Measurements from ENCODE around the gene APBB2. TPM values are rescaled to one million over a fixed set of nuclear protein-coding genes. Genes with fewer than 3 reads are reported as not detected.

Gene APBB2
- total and polyA plus RNA-seq, 5 experiments from 2014 or later = 0.44 to 1.9 TPM; not detected in 3

- ATAC-seq (no peak), DNase-seq (no peak)
- peak overlapping the region in 2 of 10 donors; percentile 35 to 84 for H3K27ac Mint-ChIP-seq
- no peaks in the 10 kb centered on the region for H3K36me3 Mint-ChIP-seq
- H3K4me1 Mint-ChIP-seq = peaks cover 4 to 6% (median 4%) of the 10 kb centered on the region in 4 donors
- H3K27me3 Mint-ChIP-seq = peaks cover 3 to 12% (median 11%) of the 10 kb centered on the region in 5 donors
- POLR2A ChIA-PET = interaction anchor here (0.6 kb wide), 1 partner anchor 1570 kb away, joined by 3 read pairs; no protein-coding TSS in a partner anchor
- no peak overlapping the region for H3K4me3 Mint-ChIP-seq
- no peaks in the 10 kb centered on the region for H3K9me3 Mint-ChIP-seq
These were observed 339.4 kb downstream of the APBB2 start for GRCh38 chr4:40874901-40875300.

DNA sequence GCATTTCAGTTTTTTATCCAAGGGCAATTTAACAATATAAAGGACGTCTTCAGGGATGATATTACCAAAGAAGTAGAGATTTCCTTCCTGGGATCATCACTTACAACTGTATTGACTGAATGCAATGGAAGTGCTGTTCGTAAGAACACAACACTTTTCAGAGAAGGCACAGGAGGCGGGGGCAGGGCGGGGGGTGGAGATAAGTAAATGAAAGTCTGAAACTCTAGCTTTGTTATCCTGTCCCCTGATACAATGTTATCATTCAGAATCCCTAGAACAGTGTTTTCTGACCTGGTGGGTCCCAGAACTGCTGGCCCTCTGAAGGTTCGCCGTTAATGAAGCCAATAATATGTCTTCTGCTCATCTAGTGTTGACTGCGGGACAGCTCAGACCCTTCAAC is 340.0 kb downstream of the APBB2 start:
- ATAC-seq = no peak
- Mint-ChIP-seq H3K27ac (peak overlapping the region in 2 of 10 donors; percentile 19 to 35), H3K4me1 (peaks cover 4 to 6% (median 4%) of the 10 kb centered on the region in 4 donors), H3K36me3 (no peaks in the 10 kb centered on the region), H3K27me3 (peaks cover 3 to 12% (median 11%) of the 10 kb centered on the region in 5 donors), H3K4me3 (no peak overlapping the region), H3K9me3 (no peaks in the 10 kb centered on the region)
- POLR2A ChIA-PET = no interaction called here
- no peak for DNase-seq

GRCh38 chr4:40871695-40872250 is 342.6 kb downstream of the APBB2 start:
- DNase-seq = no peak
- no peaks in the 10 kb centered on the region for H3K36me3 Mint-ChIP-seq

GRCh38 chr4:40870150-40870549 is 344.2 kb downstream of the APBB2 start:
- H3K9me3 Mint-ChIP-seq = peaks cover 0 to 1% (median 0%) of the 10 kb centered on the region in 9 donors
- no peak for ATAC-seq
- no peak overlapping the region for H3K27ac Mint-ChIP-seq
- peaks cover 0 to 4% (median 3%) of the 10 kb centered on the region in 5 donors for H3K27me3 Mint-ChIP-seq
- POLR2A ChIA-PET = no interaction called here
- peaks cover 0 to 2% (median 0%) of the 10 kb centered on the region in 4 donors for H3K4me1 Mint-ChIP-seq
- DNase-seq = no peak
- no peaks in the 10 kb centered on the region for H3K36me3 Mint-ChIP-seq
- H3K4me3 Mint-ChIP-seq = no peak overlapping the region

More at GRCh38 chr4:40871695-40872250, 342.6 kb downstream of the APBB2 start:
- Mint-ChIP-seq H3K27ac (no peak overlapping the region), H3K9me3 (no peaks in the 10 kb centered on the region), H3K27me3 (peaks cover 0 to 4% (median 1%) of the 10 kb centered on the region in 5 donors), H3K4me3 (no peak overlapping the region), H3K4me1 (peaks cover 4 to 6% (median 4%) of the 10 kb centered on the region in 4 donors)
- no peak for ATAC-seq
- POLR2A ChIA-PET = no interaction called here

DNA sequence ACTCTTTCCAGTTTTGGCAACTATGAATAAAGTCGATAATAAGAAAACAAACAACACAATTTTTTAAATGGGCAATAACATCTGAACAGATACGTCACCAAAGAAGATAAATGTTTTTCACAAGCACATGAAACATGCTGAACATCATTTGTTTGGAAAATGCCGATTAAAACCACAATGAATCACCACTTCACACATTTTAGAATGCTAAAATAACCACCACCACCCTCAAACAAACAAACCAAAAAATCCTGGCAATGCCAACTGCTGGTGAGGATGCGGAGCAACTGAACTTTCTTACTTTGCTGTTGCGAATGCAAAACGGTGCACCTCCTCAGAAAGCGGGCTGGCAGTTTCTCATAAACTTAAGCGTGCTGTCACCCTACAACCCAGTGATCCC is 348.6 kb downstream of the APBB2 start:
- H3K4me1 Mint-ChIP-seq = no peaks in the 10 kb centered on the region
- H3K9me3 Mint-ChIP-seq = peaks cover 0 to 1% (median 0%) of the 10 kb centered on the region in 9 donors
- no peaks in the 10 kb centered on the region for H3K36me3 Mint-ChIP-seq
- H3K4me3 Mint-ChIP-seq = no peak overlapping the region
- DNase-seq = no peak
- no peak overlapping the region for H3K27ac Mint-ChIP-seq
- POLR2A ChIA-PET = no interaction called here
- no peak for ATAC-seq
- H3K27me3 Mint-ChIP-seq = peaks cover 2 to 6% (median 5%) of the 10 kb centered on the region in 5 donors

DNA sequence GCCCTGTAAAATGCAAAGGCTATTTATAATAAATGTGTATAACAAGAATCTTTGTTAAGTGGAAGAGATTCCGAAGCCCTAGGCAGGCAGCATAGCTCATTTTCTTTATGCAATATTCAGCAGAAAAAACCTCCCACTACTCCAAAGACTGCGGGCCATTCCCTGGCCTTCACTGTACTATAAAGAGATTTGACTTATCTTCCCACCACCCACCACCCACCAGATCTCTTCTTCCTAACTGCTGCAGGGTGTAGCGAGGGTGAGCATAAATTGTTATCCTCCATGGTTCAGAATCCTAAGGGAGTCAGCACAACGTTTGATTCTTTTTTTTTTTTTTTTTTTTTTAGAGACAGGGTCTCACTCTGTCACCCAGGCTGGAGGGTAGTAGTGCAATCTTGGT is 349.8 kb downstream of the APBB2 start:
- DNase-seq (no peak), ATAC-seq (no peak)
- Mint-ChIP-seq H3K27ac (no peak overlapping the region), H3K36me3 (no peaks in the 10 kb centered on the region), H3K27me3 (peaks cover 3 to 17% (median 6%) of the 10 kb centered on the region in 5 donors), H3K4me1 (no peaks in the 10 kb centered on the region), H3K9me3 (peaks cover 0 to 1% (median 0%) of the 10 kb centered on the region in 9 donors), H3K4me3 (no peak overlapping the region)
- POLR2A ChIA-PET = interaction anchor here (0.7 kb wide), 1 partner anchor 19 kb away, joined by 5 read pairs; no protein-coding TSS in a partner anchor

GRCh38 chr4:40858962-40859361 is 355.4 kb downstream of the APBB2 start:
- Mint-ChIP-seq H3K4me3 (no peak overlapping the region), H3K4me1 (peaks cover 12 to 24% (median 16%) of the 10 kb centered on the region in 4 donors), H3K36me3 (peaks cover 0 to under 1% (median 0%) of the 10 kb centered on the region in 3 donors), H3K27me3 (peaks cover 23 to 73% (median 36%) of the 10 kb centered on the region in 5 donors), H3K9me3 (no peaks in the 10 kb centered on the region), H3K27ac (no peak overlapping the region)
- POLR2A ChIA-PET = no interaction called here
- ATAC-seq = no peak
- no peak for DNase-seq

DNA sequence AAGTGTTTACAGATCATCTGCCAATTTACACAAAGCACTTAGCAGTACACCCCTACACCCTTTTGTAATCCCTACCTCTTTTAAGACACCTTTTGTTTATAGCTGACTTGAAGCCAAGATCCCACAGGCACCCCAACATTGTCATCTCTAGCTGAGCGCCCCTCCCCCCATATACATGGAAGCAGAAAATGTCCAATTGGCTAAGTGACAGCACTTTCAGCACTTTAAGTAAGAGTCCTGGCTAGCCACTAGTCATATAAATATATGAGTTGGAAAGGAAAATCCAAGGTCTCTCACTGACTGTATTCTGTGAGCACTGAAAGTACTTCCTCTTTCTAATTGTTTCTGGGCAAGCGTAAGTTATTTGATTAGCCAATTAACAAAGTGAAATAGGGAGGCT is 356.4 kb downstream of the APBB2 start:
- peaks cover 0 to 2% (median 0%) of the 10 kb centered on the region in 9 donors for H3K9me3 Mint-ChIP-seq
- H3K27me3 Mint-ChIP-seq = peaks cover 29 to 83% (median 46%) of the 10 kb centered on the region in 5 donors

DNA sequence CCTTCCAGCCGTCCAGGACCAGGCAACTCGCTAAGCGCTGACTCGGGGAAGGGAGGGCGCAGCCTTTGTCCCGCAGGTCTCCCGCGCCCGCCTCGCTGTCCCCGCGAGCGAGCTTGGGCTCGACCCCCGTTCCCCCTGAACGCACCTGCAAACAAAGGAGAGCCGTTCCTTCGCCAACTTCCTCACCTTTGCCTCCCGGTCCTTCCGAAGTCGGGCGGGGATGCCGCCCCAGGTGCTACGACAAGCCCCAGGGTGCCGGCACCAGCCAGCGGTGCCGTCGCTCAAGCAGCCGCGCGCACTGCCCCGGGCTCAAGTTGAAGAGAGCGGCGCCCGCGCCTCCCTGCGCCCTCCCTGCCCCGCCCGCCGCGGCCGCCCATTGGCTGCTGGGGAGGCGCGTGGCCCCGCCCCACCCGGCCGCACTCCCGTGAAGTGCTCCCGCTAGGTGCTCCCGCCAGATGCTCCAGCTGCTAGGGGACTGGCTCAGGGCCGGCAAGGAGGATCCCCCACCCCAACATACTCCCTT is 357.4 kb downstream of the APBB2 start:
- Mint-ChIP-seq H3K27me3 (peaks cover 30 to 87% (median 48%) of the 10 kb centered on the region in 5 donors), H3K4me1 (peaks cover 12 to 24% (median 16%) of the 10 kb centered on the region in 4 donors), H3K9me3 (peaks cover 0 to 4% (median 0%) of the 10 kb centered on the region in 9 donors), H3K27ac (no peak overlapping the region), H3K4me3 (peak overlapping the region; percentile 61 to 87 (median 80)), H3K36me3 (peaks cover 0 to 8% (median 0%) of the 10 kb centered on the region in 3 donors)
- POLR2A ChIA-PET = no interaction called here
- DNase-seq (peak in 8 of 10 donors; percentile 3 to 44 (median 28)), ATAC-seq (peak; percentile 90 to 92)

More for the DNA sequence above, 356.4 kb downstream of the APBB2 start:
- H3K4me3 Mint-ChIP-seq = peak overlapping the region in 5 of 10 donors; percentile 19 to 63 (median 26)
- H3K4me1 Mint-ChIP-seq = peaks cover 12 to 24% (median 16%) of the 10 kb centered on the region in 4 donors
- ATAC-seq (no peak), DNase-seq (no peak)
- H3K36me3 Mint-ChIP-seq = peaks cover 0 to 7% (median 0%) of the 10 kb centered on the region in 3 donors
- POLR2A ChIA-PET = no interaction called here
- H3K27ac Mint-ChIP-seq = no peak overlapping the region

GRCh38 chr4:40856277-40856839 is 358.0 kb downstream of the APBB2 start:
- H3K36me3 Mint-ChIP-seq = peaks cover 0 to 8% (median 0%) of the 10 kb centered on the region in 3 donors
- POLR2A ChIA-PET = no interaction called here
- peaks cover 0 to 4% (median 0%) of the 10 kb centered on the region in 9 donors for H3K9me3 Mint-ChIP-seq
- peak overlapping the region; percentile 61 to 87 (median 78) for H3K4me3 Mint-ChIP-seq
- ATAC-seq (peak in 1 of 2 donors; percentile 22), DNase-seq (no peak)
- H3K27ac Mint-ChIP-seq = peak overlapping the region in 1 of 10 donors; percentile 47
- peaks cover 30 to 87% (median 48%) of the 10 kb centered on the region in 5 donors for H3K27me3 Mint-ChIP-seq
- peaks cover 12 to 24% (median 16%) of the 10 kb centered on the region in 4 donors for H3K4me1 Mint-ChIP-seq

DNA sequence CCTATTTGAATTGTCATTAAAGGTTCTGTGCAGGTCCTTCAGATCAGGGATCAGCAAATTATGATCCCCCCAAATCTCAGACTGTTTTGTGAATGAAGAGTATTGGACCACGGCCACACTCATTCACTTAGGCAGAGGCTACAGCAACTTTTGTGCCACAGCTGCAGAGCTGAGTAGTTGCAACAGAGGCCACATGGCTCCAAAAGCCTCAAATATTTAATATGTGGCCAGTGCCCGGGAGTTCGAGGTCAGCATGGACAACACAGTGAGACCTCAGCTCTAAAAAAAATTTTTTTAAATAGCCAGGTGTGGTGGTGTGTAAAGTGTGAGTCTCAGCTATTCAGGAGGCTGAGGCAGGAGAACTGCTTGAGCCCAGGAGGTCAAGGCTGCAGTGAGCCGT is 363.8 kb downstream of the APBB2 start:
- POLR2A ChIA-PET = no interaction called here
- Mint-ChIP-seq H3K27ac (no peak overlapping the region), H3K27me3 (peaks cover 15 to 40% (median 23%) of the 10 kb centered on the region in 5 donors), H3K36me3 (peaks cover 0 to 8% (median 0%) of the 10 kb centered on the region in 3 donors), H3K4me1 (peaks cover 0 to 19% (median 0%) of the 10 kb centered on the region in 4 donors), H3K9me3 (peaks cover 0 to 4% (median 0%) of the 10 kb centered on the region in 9 donors), H3K4me3 (no peak overlapping the region)
- ATAC-seq (no peak), DNase-seq (no peak)

GRCh38 chr4:40848940-40849339 is 365.4 kb downstream of the APBB2 start:
- Mint-ChIP-seq H3K4me3 (no peak overlapping the region), H3K4me1 (peaks cover 0 to 16% (median 0%) of the 10 kb centered on the region in 4 donors), H3K9me3 (peaks cover 0 to 4% (median 0%) of the 10 kb centered on the region in 9 donors), H3K36me3 (peaks cover 0 to 7% (median 0%) of the 10 kb centered on the region in 3 donors), H3K27me3 (peaks cover 12 to 27% (median 18%) of the 10 kb centered on the region in 5 donors), H3K27ac (peak overlapping the region in 1 of 10 donors; percentile 56)
- POLR2A ChIA-PET = no interaction called here
- no peak for ATAC-seq
- no peak for DNase-seq

GRCh38 chr4:40848251-40848650 is 366.1 kb downstream of the APBB2 start:
- Mint-ChIP-seq H3K4me3 (no peak overlapping the region), H3K9me3 (peaks cover 0 to 4% (median 0%) of the 10 kb centered on the region in 9 donors), H3K27ac (no peak overlapping the region), H3K36me3 (peaks cover 0 to 3% (median 0%) of the 10 kb centered on the region in 3 donors), H3K27me3 (peaks cover 8 to 21% (median 11%) of the 10 kb centered on the region in 5 donors), H3K4me1 (peaks cover 0 to 16% (median 0%) of the 10 kb centered on the region in 4 donors)
- POLR2A ChIA-PET = no interaction called here
- ATAC-seq = no peak
- no peak for DNase-seq
